Renal cortex interstitium (tissue), 11 donors: ENCODE data around the gene FOXN3. TPM values are rescaled to one million over a fixed set of nuclear protein-coding genes. Genes with fewer than 3 reads are reported as not detected.

Experiments
- DNase-seq, 11 donors: peaks; one replicate each; pipeline ENCODE4 v3.0.0-alpha.2; 2013; ENCODE audit warnings: low read depth in 9 of 11, low spot score in 4 of 11; ENCODE audit errors: extremely low read depth in 1 of 11
- polyA plus RNA-seq, 3 donors: library from polyadenylated mRNA; unstranded; fragments of 120-200 nt; gene quantifications; one replicate each; pipeline ENCODE4 v1.2.1, GENCODE V29; 2013; ENCODE audit not compliant: insufficient read length in 3 of 3

The FOXN3 gene
- polyA plus RNA-seq, 3 donors: 30.8 to 32.3 (median 31.1) TPM

DNA sequence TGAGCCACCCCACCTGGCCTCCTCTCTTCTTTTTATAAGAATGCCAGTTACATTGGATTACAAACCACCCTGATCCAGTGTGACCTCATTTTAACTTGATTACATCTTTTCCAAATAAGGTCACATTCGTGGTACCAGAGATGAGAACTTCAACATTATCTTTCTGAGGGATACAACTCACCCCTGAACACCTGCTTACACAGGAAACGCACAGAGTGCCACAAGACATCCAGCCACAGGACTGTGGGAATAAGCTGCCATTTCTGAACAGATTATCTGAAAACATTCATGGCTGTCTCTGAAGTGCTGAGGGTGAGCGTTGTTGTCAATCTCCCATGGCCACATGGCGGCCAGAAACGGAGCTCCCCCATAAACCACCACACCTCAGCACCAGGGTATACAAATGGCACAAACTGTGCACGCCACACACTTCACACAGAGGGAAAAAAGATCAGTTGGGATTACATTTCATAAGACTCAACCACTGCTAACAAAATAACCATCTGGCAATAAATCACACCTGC is 23.7 kb downstream of the FOXN3 start:
- no peak for DNase-seq

DNA sequence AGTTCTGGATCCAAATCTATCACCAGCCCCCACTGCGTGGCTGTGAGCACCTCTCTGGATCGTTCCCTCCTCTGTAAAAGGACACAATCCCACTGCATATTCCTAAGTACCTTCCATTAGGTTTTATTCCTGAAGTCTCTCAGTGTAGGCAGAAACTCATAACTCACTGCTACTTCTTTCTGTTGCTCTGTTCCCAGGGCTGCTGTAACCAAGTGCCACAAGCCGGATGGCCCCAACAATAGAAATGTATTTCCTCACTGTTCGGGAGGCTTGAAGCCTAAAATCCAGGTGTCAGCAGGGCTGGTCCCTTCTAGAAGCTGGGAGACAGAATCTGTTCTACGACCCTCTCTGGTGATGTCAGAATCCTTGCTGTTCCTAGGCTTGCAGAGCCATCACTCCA is 24.9 kb downstream of the FOXN3 start:
- DNase-seq: no peak

DNA sequence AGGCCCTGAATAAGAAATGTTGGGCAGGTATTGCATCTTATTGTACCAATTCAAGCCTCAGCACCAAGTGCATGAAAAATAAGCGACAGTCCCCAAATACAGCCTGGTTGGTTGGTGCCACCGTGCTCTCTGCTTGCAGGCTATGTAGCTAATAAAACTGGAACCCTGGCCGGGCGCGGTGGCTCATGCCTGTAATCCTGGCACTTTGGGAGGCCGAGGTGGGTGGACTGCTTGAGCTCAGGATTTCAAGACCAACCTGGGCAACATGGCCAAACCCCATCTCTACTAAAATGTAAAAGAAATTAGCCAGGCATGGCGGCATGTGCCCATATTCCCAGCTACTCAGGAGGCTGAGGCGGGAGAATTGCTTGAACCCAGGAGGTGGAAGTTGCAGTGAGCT is 25.5 kb downstream of the FOXN3 start:
- DNase-seq: no peak

DNA sequence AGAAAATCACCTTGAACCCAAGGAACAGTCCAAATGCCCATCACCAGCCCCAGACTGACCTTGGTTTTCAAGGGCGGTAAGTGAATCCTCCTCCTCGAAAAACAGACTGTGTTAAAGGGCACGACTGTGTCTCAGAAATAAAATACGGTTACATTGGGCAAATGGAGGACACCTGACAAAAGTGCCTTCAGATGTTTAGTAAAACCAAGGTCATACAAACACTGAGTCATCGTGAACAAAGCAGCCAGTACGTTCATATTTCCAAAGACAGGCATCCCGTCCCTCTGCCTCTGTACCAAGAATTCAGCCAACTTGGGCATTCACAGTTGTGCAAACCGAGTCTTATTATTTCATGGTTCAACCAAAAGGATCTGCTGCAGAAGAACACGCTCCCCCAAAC is 25.9 kb downstream of the FOXN3 start:
- DNase-seq: no peak

DNA sequence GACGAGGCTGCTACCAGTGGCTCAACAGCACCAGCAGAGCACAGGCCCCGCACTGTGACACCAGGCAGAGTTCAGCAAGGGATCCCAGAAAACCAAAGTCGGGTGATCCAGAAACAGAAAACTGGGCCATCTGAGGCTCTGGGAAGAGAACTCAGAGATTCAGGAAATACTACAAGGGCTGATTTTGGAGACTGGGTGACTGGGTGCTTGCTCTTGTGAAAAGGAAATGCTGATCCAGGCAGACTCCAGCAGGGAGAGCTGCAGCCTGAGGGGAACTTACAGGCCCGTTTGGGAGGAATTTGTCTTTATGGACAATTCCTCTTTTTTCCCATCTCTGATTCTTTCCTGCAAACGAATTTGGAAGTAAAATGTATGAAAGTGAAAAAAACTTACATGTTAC is 28.2 kb downstream of the FOXN3 start:
- DNase-seq: no peak

DNA sequence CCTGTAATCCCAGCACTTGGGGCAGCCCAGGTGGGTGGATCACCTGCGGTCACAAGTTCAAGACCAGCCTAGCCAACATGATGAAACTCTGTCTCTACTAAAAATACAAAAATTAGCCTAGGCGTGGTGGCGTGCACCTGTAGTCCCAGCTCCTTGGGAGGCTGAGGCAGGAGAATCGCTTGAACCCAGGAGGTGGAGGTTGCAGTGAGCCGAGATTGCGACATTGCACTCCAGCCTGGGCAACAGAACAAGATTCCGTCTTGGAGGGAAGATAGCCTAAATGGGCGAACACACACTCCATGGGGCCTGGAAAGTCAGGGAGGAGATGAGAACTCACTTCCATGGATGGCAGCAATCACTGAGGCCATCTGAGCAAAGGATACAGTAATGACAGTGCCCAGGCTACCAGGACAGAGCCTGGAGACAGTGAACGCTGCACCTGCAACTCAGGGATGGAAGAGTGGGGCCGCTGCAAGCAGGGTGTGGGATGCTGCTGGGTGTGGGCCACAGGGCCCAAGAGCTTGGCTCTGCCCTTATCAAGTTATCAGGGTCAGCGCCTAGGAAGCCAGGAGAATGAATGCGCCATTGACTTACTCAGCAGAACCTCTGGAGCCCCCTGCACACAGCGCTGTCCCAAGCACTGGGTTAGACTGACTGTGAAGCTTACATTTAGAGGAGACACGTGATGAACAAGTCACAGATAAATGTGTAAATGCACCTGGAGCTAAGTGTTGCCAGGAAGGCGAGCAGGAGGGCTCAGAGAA is 28.9 kb downstream of the FOXN3 start:
- DNase-seq: no peak

DNA sequence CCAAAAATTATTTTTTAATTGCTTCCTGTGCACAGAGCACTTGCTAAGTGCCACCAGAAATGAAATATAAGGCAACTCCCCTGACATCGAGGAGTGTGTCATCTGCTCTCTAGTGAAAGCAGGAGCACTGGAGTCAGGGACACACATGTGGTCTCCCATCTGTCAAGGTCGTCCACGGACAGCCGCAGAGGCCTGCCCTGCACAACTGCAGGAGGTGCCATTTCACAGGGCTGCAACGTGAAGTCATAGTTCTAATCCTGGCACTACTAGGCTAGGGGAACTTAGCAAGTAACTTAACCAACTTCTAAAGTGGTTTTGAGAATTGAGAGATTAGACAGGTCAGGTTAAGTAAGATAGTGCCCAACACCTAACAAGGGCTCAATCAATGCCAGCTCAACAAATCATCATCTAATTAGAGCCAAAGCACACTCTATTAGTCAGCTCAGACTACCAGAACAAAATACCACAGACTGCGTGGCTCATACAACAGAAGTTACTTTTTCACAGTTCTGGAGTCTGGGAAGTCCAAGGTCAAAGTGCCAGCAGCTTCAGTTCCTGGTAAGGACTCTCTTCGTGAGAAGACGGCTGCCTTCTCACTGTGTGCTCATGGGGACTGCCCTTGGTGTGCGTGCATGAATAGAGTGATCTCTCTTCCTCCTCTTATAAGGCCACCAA is 30.7 kb downstream of the FOXN3 start:
- DNase-seq: no peak

DNA sequence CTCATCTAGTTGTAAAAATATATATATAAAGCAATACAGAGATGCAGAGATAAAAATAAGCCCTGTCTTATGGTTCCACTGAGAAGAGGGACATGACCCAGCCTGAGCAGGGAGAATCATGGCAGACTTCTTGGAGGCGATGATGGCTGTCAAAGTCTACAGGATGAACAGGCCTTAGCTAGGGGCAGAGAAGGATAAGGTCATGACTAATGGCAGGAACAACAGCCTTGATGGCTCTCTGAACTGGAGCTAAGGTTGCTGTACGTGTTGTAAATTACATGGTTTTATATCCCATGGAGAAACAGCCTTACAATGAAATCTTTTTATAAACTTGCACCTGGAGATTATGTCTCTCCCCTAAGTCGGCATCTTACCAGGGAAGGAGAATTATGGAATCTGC is 32.4 kb downstream of the FOXN3 start:
- no peak for DNase-seq

DNA sequence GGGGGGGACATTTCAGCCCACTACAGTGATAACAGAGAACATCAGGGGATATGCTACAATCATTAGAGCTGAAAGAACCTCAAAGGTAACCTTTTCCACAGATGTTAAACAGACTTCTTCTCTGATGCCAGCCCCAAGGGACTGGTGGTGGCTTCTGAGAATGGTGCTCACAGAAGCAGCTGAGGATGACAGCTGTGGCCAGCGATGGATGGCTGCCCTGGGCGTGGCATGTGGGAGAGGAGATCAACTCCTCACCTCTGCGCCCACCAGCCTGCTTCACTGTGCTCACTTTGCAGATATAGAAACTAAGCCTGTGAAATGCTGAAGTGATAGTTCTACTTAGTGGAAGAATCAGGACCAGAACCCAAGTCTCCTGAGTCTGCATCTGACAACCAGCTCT is 33.0 kb downstream of the FOXN3 start:
- DNase-seq: no peak

DNA sequence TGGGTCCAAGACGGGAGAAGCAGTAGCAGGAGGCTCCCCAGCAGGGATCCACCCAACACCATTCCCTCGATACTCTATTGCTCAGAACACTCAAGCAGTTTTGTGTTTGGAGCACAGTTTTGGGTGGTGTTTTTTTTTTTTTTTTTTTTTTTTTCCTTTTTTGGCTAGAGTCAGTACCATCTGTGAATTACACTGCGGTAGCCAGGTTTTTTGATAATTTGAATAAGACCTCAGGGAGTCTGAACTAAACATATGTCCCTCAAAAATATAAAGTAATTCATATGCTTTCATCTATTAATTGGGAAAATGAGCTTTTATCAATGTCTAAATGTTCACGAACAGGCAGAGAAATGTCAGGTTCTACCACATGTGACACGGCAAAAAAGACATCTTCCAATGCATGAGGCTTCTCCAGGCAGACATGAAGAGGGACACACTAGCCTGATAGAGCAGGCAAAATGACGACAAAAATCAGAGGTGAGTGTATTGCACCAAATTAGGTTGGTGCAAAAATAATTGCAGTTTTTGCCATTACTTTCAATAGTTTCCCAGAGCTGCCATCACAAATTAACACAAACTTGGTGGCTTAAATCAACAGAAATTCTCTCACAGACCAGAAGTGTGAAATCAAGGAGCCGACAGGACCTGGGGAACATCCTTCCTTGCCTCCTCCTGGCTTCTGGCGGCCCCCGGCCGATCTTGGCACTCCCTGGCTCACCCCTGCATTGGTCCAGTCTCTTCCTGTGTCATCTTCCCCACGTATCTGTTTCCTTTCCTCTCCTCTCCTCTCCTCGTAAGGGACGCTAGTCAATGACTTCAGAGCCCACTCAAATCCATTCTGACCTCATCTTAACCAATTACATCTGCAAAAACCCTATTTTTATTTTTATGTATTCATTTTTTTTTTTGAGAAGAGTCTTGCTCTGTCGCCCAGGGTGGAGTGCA is 33.9 kb downstream of the FOXN3 start:
- DNase-seq: no peak

DNA sequence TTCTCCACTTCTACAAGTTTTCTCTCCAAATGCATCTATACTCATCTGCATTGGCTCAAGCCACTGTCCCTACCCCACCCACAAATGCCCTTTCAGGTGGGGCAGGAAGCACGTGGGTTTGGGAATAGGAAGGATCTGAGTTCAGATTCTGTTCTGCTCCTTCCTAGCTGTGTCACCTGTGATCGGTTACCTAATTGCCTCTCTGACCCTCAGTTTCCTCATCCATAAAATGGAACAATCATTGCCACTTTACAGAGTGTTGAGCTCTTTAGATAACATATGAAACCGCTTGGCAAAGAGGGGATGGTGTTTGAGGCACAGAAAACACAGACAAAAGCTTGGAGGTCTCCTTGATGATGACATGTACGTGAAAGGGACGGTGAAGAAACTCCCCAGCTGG is 34.5 kb downstream of the FOXN3 start:
- no peak for DNase-seq

DNA sequence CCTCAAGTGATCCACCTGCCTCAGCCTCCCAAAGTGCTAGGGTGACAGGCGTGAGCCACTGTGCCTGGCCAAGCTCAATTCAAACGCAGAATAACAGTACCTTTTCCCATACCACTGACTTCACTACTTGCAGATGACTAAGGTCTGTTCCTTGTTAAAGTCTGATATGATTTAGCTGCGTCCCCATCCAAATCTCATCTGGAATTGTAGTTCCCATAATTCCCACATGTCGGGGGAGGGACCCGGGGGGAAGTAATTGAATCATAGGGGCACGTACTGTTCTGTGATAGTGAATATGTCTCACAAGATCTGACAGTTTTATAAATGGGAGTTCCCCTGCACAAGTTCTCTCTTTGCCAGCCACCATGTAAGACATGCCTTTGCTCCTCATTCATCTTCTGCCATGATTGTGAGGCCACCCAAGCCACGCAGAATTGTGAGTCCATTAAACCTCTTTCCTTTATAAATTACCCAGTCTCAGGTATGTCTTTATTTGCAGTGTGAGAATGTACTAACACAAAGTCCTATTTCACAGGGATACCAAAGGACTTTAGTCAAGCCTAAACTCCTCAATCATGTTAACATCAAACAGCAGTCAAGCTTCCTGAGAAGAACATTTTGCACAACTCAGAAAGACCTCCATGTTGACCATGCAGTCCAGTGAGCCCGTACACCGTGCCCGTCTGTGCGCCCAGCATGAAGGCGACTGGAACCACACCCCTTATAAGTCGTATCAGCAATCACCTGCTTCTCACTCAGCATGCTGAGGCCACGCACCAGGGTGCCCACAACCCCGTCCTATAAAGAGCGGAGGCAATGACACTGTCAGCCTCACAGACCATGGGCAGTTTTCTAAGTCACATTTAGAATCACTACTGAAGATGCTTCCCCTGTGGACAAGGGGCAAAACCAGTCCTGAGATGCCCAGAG is 36.9 kb downstream of the FOXN3 start:
- DNase-seq: no peak

DNA sequence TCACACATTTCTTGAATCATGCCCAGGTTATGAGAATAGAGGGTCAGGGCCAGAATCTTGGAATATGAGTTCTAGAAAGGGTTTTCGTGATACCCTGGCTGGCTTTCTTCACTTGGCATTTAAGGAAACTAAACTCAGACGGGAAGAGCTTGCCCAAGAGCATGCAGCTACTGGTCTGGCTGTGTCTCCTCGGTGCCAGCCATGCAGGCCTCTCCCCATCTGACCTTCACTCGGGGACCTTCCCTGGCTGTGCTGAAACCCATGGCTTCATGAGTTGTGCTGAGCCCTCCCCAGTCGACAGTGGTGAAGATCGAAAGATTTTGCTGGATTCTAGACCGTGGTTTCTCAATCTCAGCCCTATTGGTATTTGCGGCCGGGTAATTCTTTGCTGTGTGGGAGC is 38.0 kb downstream of the FOXN3 start:
- no peak for DNase-seq

DNA sequence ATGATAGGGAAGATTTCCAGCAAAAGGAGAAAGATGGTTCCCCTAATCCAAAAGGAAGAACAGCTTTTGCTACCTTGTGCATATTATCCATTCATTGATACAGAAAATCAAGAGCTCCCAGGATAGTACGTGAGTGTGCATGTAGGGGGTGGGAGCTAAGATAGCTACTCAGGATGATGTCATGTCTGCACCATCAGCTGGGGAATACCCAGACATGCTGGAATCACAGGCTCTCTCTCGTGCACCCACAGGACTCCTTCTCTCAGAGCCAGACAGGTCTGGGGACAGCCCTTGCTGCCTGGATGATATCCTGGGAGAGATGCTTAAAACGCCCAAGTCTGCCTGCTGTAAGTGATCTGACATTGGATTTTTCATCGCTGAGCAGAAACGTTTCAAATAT is 38.9 kb downstream of the FOXN3 start:
- no peak for DNase-seq

DNA sequence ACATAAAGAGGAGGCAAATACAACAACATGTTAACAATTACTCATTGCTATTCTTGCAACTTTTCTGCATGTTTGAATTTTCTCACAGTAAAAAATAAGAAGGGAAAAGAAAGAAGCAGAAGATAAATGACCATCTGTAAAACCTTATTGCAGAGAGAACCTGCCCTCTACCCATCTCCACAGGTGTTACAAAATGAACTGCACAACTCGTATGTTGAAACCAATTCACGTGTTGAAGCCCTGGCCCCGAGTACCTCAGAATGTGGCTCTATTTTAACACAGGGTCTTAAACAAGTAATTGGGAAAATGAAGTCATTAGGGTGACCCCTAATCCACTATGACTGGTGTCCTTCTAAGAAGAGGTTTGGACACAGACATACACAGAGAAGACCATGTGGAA is 39.5 kb downstream of the FOXN3 start:
- DNase-seq: no peak

DNA sequence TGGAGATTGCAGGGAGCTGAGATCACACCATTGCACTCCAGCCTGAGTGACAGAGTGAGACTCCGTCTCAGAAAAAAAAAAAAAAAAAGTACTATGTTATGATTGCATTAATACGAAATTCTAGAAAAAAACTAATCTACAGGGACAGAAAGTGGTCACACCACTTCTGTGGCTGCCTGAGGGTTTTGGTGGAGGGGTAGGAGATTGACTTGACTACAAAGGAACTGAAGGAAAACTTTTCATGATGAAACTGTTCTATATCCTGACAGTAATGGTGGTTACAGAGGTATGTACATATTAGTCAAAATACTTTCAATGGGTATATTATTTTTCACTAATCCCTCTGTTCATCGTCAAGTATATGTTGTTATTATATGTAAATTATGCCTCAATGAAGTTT is 42.1 kb downstream of the FOXN3 start:
- DNase-seq: no peak

DNA sequence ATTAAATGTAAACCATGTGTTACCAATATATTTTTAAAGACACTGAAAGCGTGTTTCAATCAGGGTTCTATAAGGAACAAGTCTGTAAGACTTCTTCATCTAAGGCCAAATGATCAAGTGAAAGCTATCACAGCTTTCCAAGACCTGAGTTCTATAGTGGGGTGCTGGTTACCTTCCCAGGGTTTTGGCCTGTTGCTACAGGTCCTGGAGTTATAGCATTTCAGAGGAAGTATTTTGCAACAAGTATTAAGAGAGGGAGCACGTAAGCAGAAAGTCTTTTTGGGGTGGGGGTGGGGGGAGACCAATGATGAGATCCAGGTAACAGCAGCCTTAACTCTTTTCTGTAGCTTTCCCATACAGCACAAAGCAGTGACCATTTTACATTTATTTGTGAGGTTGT is 43.8 kb downstream of the FOXN3 start:
- no peak for DNase-seq

DNA sequence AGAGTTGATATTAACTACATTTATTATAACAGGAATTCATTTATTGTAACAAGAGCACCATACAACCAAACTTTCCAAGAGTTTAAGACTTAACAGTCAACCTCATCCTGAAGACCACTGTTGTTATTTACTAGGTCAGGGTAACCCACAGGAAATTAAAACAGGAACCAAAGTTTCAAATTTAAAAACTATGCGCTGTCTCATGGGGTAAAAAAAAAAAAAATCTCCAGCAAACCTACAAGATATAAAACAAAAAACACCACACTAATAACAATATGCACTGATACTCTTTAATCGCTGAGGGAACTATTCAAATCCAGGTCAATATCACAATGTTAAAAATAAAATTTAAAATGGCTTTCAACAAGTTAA is 44.5 kb downstream of the FOXN3 start:
- DNase-seq: no peak
